HEK293T (cell line): ENCODE measurements around the gene ARHGAP9.

Experiments used
- CTCF ChIA-PET: fragments of 350-600 bp; formaldehyde crosslinking; extraction: SDS; loops from one replicate; lab custom pipeline; 2021; ENCODE audit warnings: antibody characterized with exemption, inconsistent platforms; lab: Yijun Ruan, JAX
- POLR2A ChIA-PET: fragments of 350-600 bp; formaldehyde crosslinking; extraction: SDS; loops from one replicate; lab custom pipeline; 2020; ENCODE audit warnings: antibody characterized with exemption, inconsistent platforms; lab: Yijun Ruan, JAX
- DNase-seq: peaks from one replicate; pipeline ENCODE4 v3.0.0; 2012; ENCODE audit warnings: mixed read lengths; ENCODE audit errors: extremely low spot score
- ARNT ChIP-seq: fragments of 450-650 bp; IDR thresholded peaks from 2 replicates; pipeline ENCODE4 v1.6.1; 2017; ENCODE audit warnings: mild to moderate bottlenecking
- BHLHE40 ChIP-seq: fragments of 450-650 bp; IDR thresholded peaks from 2 replicates; pipeline ENCODE4 v1.6.1; 2016; ENCODE audit warnings: mild to moderate bottlenecking, moderate library complexity, borderline replicate concordance
- CTBP1 ChIP-seq: fragments of 450-650 bp; IDR thresholded peaks from 2 replicates; pipeline ENCODE4 v1.6.1; 2016; ENCODE audit warnings: borderline replicate concordance
- ELF4 ChIP-seq: fragments of 450-650 bp; IDR thresholded peaks from 2 replicates; pipeline ENCODE4 v1.6.1; 2017; ENCODE audit warnings: antibody characterized with exemption
- FOXA1 ChIP-seq: fragments of 450-650 bp; IDR thresholded peaks from 2 replicates; pipeline ENCODE4 v1.6.1; 2016; ENCODE audit warnings: mild to moderate bottlenecking
- FOXK2 ChIP-seq: fragments of 450-650 bp; IDR thresholded peaks from 2 replicates; pipeline ENCODE4 v1.6.1; 2016; ENCODE audit warnings: mild to moderate bottlenecking
- FOXM1 ChIP-seq: fragments of 450-650 bp; IDR thresholded peaks from 2 replicates; pipeline ENCODE4 v1.6.1; 2017; ENCODE audit warnings: mild to moderate bottlenecking, borderline replicate concordance
- HDGF ChIP-seq: fragments of 450-650 bp; IDR thresholded peaks from 2 replicates; pipeline ENCODE4 v1.6.1; 2017; ENCODE audit warnings: antibody characterized with exemption, borderline replicate concordance
- L3MBTL2 ChIP-seq: fragments of 450-650 bp; conservative IDR thresholded peaks from 2 replicates; pipeline ENCODE4 v1.6.1; 2016; ENCODE audit warnings: mild to moderate bottlenecking
- LEF1 ChIP-seq: fragments of 450-650 bp; IDR thresholded peaks from 2 replicates; pipeline ENCODE4 v1.6.1; 2017; ENCODE audit warnings: mild to moderate bottlenecking, borderline replicate concordance
- NFRKB ChIP-seq: fragments of 450-650 bp; IDR thresholded peaks from 2 replicates; pipeline ENCODE4 v1.6.1; 2016; ENCODE audit warnings: mild to moderate bottlenecking, moderate library complexity
- SP1 ChIP-seq: fragments of 450-650 bp; IDR thresholded peaks from 2 replicates; pipeline ENCODE4 v1.6.1; 2017
- SUZ12 ChIP-seq: fragments of 450-650 bp; IDR thresholded peaks from 2 replicates; pipeline ENCODE4 v1.6.1; 2016; ENCODE audit warnings: mild to moderate bottlenecking
- TARDBP ChIP-seq: fragments of 450-650 bp; IDR thresholded peaks from 2 replicates; pipeline ENCODE4 v1.6.1; 2016
- ZNF384 ChIP-seq: fragments of 450-650 bp; IDR thresholded peaks from 2 replicates; pipeline ENCODE4 v1.6.1; 2016
- TF ChIP-seq, protein P1 (sequence below): fragments of 450-650 bp; IDR thresholded peaks from 2 replicates; pipeline ENCODE4 v1.6.1; 2016

ARHGAP9 gene

DNA sequence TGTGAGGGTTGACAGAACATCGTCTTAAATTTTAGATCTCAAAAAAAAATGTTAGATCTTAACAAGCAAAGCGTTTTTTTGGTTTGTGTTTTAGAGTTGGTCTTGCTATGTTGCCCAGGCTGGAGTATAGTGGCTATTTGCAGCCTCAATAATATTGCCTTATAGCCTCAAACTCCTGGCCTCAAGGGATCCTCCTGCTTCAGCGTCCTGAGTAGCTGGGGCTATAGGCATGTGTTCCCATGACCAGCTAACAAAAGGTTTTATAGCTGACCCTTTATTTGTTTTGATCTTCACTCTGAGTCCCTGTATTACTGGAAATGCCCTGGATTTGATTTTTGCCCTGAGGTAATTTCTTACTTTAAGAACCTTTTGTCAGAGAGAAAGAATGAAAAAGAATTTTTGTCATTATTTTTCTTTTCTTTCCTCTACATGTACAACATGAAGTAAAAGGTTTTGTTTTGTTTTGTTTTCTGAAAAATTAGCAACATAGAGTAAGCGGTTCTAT is 39.9 kb downstream of the ARHGAP9 start:
- ChIA-PET POLR2A (no interaction called here), CTCF (interaction anchor here (0.7 kb wide), 1 partner anchor 8 kb away, joined by 3 read pairs; no protein-coding TSS in a partner anchor)
- no peak for DNase-seq
- TF ChIP-seq NFRKB (no peak), CTBP1 (no peak), FOXK2 (no peak), L3MBTL2 (no peak), SP1 (no peak), ZNF384 (no peak), HDGF (no peak), SUZ12 (no peak), LEF1 (no peak), ARNT (no peak), BHLHE40 (no peak), FOXA1 (no peak), TARDBP (no peak), FOXM1 (no peak)
- TF ChIP-seq, protein P1, sequence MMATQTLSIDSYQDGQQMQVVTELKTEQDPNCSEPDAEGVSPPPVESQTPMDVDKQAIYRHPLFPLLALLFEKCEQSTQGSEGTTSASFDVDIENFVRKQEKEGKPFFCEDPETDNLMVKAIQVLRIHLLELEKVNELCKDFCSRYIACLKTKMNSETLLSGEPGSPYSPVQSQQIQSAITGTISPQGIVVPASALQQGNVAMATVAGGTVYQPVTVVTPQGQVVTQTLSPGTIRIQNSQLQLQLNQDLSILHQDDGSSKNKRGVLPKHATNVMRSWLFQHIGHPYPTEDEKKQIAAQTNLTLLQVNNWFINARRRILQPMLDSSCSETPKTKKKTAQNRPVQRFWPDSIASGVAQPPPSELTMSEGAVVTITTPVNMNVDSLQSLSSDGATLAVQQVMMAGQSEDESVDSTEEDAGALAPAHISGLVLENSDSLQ: no peak

GRCh38 chr12:57438400-57438799 is 41.3 kb downstream of the ARHGAP9 start:
- ChIA-PET POLR2A (interaction anchor here (2.1 kb wide), 1 partner anchor 15 kb away, joined by 8 read pairs; no protein-coding TSS in a partner anchor), CTCF (no interaction called here)
- TF ChIP-seq CTBP1 (no peak), TARDBP (no peak), L3MBTL2 (no peak), SP1 (no peak)
- DNase-seq: no peak

DNA sequence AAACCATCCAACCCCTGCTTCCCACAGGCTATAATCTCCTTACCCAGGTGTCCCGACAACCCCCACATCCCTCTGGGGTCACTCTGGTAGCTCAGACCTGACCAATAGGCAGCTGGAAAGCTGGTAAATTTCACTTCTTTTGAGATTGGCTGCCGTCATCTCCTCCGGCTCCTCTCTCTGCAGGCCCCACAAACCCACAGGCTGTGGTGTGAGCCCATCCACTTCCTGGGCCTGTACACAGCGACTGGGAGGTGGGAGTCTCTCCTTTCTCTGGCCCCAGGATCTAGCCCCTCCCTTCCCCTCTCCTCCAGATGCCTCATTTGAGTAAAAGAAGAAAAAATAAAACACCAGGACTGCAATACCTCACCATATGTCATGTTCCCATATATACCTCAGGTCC is 44.4 kb downstream of the ARHGAP9 start:
- CTCF ChIA-PET: interaction anchor here (0.6 to 0.8 kb wide), 2 partner anchors 17 to 798 kb away, joined by 4 to 5 read pairs; no protein-coding TSS in a partner anchor
- POLR2A ChIA-PET: interaction anchor here (1.2 to 2.9 kb wide), 3 partner anchors 17 to 23 kb away, joined by 6 to 13 read pairs (median 11); partner anchors contain the start of genes GLI1 and INHBE
- no peak for DNase-seq
- TF ChIP-seq FOXA1: no peak
- TF ChIP-seq, protein P1: no peak
- TF ChIP-seq LEF1: no peak
- TF ChIP-seq HDGF: no peak
- TF ChIP-seq CTBP1: no peak
- TF ChIP-seq NFRKB: no peak
- TF ChIP-seq SUZ12: no peak
- TF ChIP-seq ARNT: no peak
- no peak for TF ChIP-seq BHLHE40

- CTCF ChIA-PET: interaction anchor here (0.8 kb wide), 1 partner anchor 18 kb away, joined by 4 read pairs; no protein-coding TSS in a partner anchor
- POLR2A ChIA-PET: interaction anchor here (1.2 to 2.9 kb wide), 3 partner anchors 18 to 24 kb away, joined by 6 to 13 read pairs (median 11); partner anchors contain the start of genes GLI1 and INHBE
- TF ChIP-seq NFRKB (no peak), ELF4 (no peak), ZNF384 (no peak), L3MBTL2 (no peak), BHLHE40 (no peak), CTBP1 (no peak)
- DNase-seq: no peak
Observed at GRCh38 chr12:57434517-57435223, 45.0 kb downstream of the ARHGAP9 start, which contains the start of gene INHBC. INHBC (plus strand) TSS chr12:57434784; CDS start chr12:57434887, 103 bp downstream.

DNA sequence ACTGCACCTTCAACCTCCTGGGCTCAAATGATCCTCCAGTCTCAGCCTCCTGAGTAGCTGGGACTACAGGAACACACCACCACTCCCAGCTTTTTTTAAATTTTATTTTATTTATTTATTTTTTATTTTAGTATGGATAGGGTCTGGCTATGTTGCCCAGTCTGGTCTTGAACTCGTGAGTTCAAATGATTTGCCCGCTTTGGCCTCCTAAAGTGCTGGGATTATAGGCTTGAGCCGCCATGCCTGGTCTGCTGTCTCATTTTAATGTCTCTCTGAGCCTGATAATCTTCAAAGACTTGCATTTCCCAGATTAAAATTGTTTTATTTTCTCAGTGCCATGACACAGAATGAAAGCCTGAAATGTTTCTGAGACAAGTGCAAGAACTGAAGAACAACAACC is 46.3 kb downstream of the ARHGAP9 start:
- TF ChIP-seq NFRKB (no peak), ARNT (no peak), FOXM1 (no peak), FOXK2 (no peak), SUZ12 (no peak), HDGF (no peak)
- TF ChIP-seq, protein P1: no peak
- ChIA-PET POLR2A (interaction anchor here (2.4 to 2.9 kb wide), 2 partner anchors 22 to 25 kb away, joined by 9 to 11 read pairs; partner anchors contain the start of genes GLI1 and INHBE), CTCF (interaction anchor here (1.6 kb wide), 1 partner anchor 19 kb away, joined by 7 read pairs; no protein-coding TSS in a partner anchor)
- no peak for DNase-seq

- ChIA-PET POLR2A (interaction anchor here (0.9 to 2.4 kb wide), 2 partner anchors 21 to 24 kb away, joined by 3 to 9 read pairs; partner anchors contain the start of gene INHBE), CTCF (interaction anchor here (0.7 kb wide), 1 partner anchor 437 kb away, joined by 3 read pairs; no protein-coding TSS in a partner anchor)
- TF ChIP-seq TARDBP (no peak), NFRKB (no peak), FOXM1 (no peak), ZNF384 (no peak), ARNT (no peak), HDGF (no peak), BHLHE40 (no peak), FOXK2 (no peak), CTBP1 (no peak), ELF4 (no peak), FOXA1 (no peak), SUZ12 (no peak), L3MBTL2 (no peak), SP1 (no peak), LEF1 (no peak)
- TF ChIP-seq, protein P1: no peak
- DNase-seq: no peak
Observed at GRCh38 chr12:57431654-57432188, 47.9 kb downstream of the ARHGAP9 start.
